Lung (tissue), 16 donors: ENCODE results near the gene PRKAG1. TPM values are rescaled to one million over a fixed set of nuclear protein-coding genes. Genes with fewer than 3 reads are reported as not detected.
"Not testable (repeated sequence)": the region's sequence is repeated elsewhere in the genome, so short reads cannot be mapped to it uniquely, and the experiment has no call there.

Experiments used
- ATAC-seq: fragments of 200-7000 bp; cut with Tn5 transposase; one replicate; pipeline ENCODE4 v1.9.1; 2020; ENCODE audit warnings: moderate number of reproducible peaks; ENCODE audit not compliant: insufficient read depth, low FRiP score
- DNase-seq, 3 donors: peaks; one replicate each; pipeline ENCODE4 v3.0.0-alpha.2; 2013 to 2017
- H3K27ac ChIP-seq, 2 donors: one replicate each; pipeline ENCODE4 v1.5.1; 2013; ENCODE audit warnings: mild to moderate bottlenecking in 2 of 2, moderate library complexity in 2 of 2, control low read depth in 1 of 2, inconsistent platforms in 1 of 2, low read depth in 1 of 2, low read length in 1 of 2
- H3K27me3 ChIP-seq, 3 donors: one replicate each; pipeline ENCODE4 v1.5.1; 2013; ENCODE audit warnings: low read length in 2 of 3; ENCODE audit not compliant: control insufficient read depth in 3 of 3, insufficient read depth in 3 of 3
- H3K36me3 ChIP-seq, 4 donors: one replicate each; pipeline ENCODE4 v1.5.1; 2013; ENCODE audit warnings: low read length in 4 of 4, mild to moderate bottlenecking in 1 of 4, moderate library complexity in 1 of 4; ENCODE audit not compliant: control insufficient read depth in 4 of 4, insufficient read depth in 4 of 4
- H3K4me1 ChIP-seq, 5 donors: one replicate each; pipeline ENCODE4 v1.5.1; 2013; ENCODE audit warnings: low read length in 5 of 5, mild to moderate bottlenecking in 2 of 5, moderate library complexity in 1 of 5; ENCODE audit not compliant: control insufficient read depth in 5 of 5, insufficient read depth in 5 of 5
- H3K4me3 ChIP-seq: one replicate; pipeline ENCODE4 v1.5.1; 2013; ENCODE audit warnings: mild to moderate bottlenecking, control low read depth, moderate library complexity
- H3K9ac ChIP-seq, 2 donors: one replicate each; pipeline ENCODE4 v1.5.1; 2013; ENCODE audit warnings: low read length in 2 of 2, control low read depth in 1 of 2; ENCODE audit not compliant: insufficient read depth in 1 of 2
- H3K9me3 ChIP-seq, 4 donors: one replicate each; pipeline ENCODE4 v1.5.1; 2013; ENCODE audit warnings: low read length in 3 of 4, mild to moderate bottlenecking in 1 of 4, moderate library complexity in 1 of 4; ENCODE audit not compliant: control insufficient read depth in 4 of 4, insufficient read depth in 3 of 4
- WGBS, 2 donors: extraction: QIAGEN DNeasy Blood & Tissue Kit; methylation state at CpG; one replicate each; pipeline ENCODE4 v1.1.7; 2013; 5-methylcytosine and 5-hydroxymethylcytosine counted together
- long read RNA-seq, 5 donors: transcript quantifications; one replicate each; lab custom pipeline, GENCODE V29; 2026
- polyA plus RNA-seq, 2 donors: library from polyadenylated mRNA; stranded (reverse); fragments of 200-250 nt; gene quantifications; one replicate each; pipeline ENCODE4 v1.2.1, GENCODE V29; 2013
- total RNA-seq, 2 donors: library from RNA; depleted of rRNA in 1 of 2; stranded (reverse); fragments of >200 nt in 1 of 2; gene quantifications; one replicate each; pipeline ENCODE4 v1.2.1, GENCODE V29; 2014 to 2021
- TF ChIP-seq, protein P1 (sequence below): IDR thresholded peaks from 2 replicates; pipeline ENCODE4 v1.5.1; 2012; ENCODE audit warnings: mild to moderate bottlenecking; ENCODE audit errors: control extremely low read depth, extremely low read depth
- donor health status: control.
- donor health status: control.
- donor health status: Bipolar disorder and iron deficiency.
- donor health status: healthy.
- donor health status: DM: yes; HTN: yes; CAD: no.

Gene PRKAG1
- total RNA-seq (10 to 100 TPM; 33.1 to 53.6 TPM), polyA plus RNA-seq (10 to 100 TPM; 45.7 to 54.5 TPM)
- long read RNA-seq, donor 1, transcript PRKAG1-206 (12 exons, 1,699 nt): major isoform, 9 of 13 reads
- long read RNA-seq, donor 1, partial matches to known transcripts: 0 of 13 reads
- long read RNA-seq, donor 1, other reads (novel, unspliced or antisense): 0 of 13 reads
- long read RNA-seq, donor 2, partial matches to known transcripts: 12 of 15 reads
- long read RNA-seq, donor 2, other reads (novel, unspliced or antisense): 0 of 15 reads
- long read RNA-seq, donor 3, partial matches to known transcripts: 0 of 5 reads
- long read RNA-seq, donor 3, other reads (novel, unspliced or antisense): 0 of 5 reads
- long read RNA-seq, donor 4, partial matches to known transcripts: 12 of 12 reads
- long read RNA-seq, donor 4, other reads (novel, unspliced or antisense): 0 of 12 reads
- long read RNA-seq, donor 5, transcript PRKAG1-219 (2 exons, 553 nt): minor isoform, 5 of 13 reads
- long read RNA-seq, donor 5, transcript PRKAG1-206 (12 exons, 1,699 nt): major isoform, 8 of 13 reads
- long read RNA-seq, donor 5, partial matches to known transcripts: 0 of 13 reads
- long read RNA-seq, donor 5, other reads (novel, unspliced or antisense): 0 of 13 reads

DNA sequence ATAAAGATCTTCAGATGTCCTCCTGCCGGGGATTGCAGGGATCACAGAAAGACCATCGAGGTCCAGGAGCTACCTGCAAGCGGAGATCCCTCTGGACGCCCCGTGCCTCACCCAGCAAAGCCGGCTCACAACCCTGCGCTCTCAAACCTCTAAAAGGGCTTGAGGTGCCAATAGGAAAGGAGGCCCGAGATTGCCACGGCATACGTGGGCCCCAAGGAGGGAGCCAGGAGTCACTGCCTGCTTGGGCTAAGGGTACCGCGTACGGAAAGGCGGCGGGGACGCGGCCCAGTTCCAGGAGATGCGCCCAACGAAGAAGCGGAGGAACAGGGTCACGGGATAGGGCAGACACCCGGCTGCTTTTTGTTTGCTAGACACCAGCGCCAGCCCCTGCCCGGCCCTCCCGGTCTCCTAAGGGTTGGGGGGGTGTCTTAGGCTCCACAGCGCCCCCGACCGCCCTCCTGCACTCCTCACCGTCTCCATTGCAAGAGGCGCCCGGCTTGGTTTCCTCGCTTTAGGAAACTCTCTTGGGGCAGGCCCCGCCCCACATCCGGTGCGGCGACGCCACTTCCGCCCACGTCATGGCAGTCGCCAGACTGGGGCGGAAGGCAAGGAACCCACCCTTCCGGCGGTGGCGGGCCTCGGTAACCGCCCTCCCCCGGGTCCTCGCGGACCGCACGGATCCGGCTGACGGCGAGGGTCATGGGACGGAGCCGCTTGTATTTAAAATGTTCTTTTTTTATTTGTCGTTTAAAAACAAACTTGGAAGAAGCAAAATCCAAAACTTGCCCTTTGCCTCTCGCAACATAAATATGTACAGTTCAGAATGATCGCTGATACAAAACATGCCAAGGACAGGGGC lies at the start of gene PRKAG1:
TSS of gene PRKAG1 (minus strand) at position 516 of the 859 bp plus-strand sequence. CDS start at position 480, 36 bp downstream.
- no peaks in the 10 kb centered on the region for H3K9me3 ChIP-seq
- peak within 1 kb of the TSS; percentile 91 to 94 for H3K27ac ChIP-seq
- peak within 1 kb of the TSS; percentile 64 for H3K4me3 ChIP-seq
- peak; percentile 98 to 99 (median 98) for DNase-seq
- TF ChIP-seq, protein P1, sequence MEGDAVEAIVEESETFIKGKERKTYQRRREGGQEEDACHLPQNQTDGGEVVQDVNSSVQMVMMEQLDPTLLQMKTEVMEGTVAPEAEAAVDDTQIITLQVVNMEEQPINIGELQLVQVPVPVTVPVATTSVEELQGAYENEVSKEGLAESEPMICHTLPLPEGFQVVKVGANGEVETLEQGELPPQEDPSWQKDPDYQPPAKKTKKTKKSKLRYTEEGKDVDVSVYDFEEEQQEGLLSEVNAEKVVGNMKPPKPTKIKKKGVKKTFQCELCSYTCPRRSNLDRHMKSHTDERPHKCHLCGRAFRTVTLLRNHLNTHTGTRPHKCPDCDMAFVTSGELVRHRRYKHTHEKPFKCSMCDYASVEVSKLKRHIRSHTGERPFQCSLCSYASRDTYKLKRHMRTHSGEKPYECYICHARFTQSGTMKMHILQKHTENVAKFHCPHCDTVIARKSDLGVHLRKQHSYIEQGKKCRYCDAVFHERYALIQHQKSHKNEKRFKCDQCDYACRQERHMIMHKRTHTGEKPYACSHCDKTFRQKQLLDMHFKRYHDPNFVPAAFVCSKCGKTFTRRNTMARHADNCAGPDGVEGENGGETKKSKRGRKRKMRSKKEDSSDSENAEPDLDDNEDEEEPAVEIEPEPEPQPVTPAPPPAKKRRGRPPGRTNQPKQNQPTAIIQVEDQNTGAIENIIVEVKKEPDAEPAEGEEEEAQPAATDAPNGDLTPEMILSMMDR: peak; percentile 18
- peaks cover 0 to 14% (median 4%) of the 10 kb centered on the region in 5 donors for H3K4me1 ChIP-seq
- H3K27me3 ChIP-seq: no peaks in the 10 kb centered on the region
- peak; percentile 95 for ATAC-seq
- peaks cover 12 to 24% (median 19%) of the 10 kb centered on the region in 4 donors for H3K36me3 ChIP-seq
- WGBS, 2 donors: 0% methylated on average over 56 to 59 of the region's 59 CpGs
- H3K9ac ChIP-seq: peak within 1 kb of the TSS; percentile 97 to 98

DNA sequence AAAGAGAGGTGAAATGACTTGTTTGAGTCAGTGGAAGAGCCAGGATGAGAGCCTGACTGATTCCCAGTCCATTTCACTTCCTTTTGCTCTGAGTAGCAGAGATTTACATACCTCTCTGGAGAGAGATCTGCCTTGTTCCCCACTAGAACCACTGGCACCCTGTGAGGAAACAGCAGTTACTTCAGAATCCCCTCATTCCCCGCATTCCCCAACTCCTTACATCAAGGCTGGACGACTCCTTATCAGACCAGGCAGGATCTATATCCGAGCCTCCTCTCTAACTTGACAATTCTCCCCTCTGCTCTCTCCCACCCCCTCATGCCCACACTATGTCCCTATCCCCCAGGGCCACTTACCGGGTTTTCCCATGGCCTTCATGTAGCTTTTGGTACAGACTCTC lies 47.5 kb upstream of the PRKAG1 start:
- ATAC-seq (no peak), DNase-seq (no peak)
- Histone ChIP-seq H3K9me3 (no peaks in the 10 kb centered on the region), H3K4me1 (peaks cover 0 to 21% (median 5%) of the 10 kb centered on the region in 5 donors), H3K27ac (no peak overlapping the region), H3K36me3 (no peaks in the 10 kb centered on the region), H3K4me3 (no peak overlapping the region), H3K27me3 (no peaks in the 10 kb centered on the region), H3K9ac (no peak overlapping the region)
- 75 to 86% methylated on average over 4 of the region's 4 CpGs for WGBS, 2 donors
- TF ChIP-seq, protein P1: no peak

DNA sequence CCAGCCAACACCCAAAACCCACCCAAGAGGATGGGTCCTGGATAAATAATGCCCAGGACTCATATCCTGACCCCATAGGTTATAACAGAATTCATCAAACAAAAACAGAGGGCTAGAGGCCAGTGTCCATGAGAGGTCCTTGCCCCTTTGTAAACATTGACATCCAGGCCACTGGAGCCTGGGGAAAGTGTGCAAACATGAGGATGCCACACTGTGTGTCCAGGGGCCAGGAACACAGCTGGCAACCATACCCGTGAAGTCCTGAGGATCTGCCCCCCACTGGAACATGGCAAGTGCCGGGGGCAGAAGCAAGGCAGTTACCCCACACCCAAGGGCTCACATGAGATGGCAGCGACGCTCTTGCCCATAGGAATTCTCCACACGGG lies 46.2 kb upstream of the PRKAG1 start:
- no peak for ATAC-seq
- Histone ChIP-seq H3K4me1 (peaks cover 0 to 17% (median 5%) of the 10 kb centered on the region in 5 donors), H3K36me3 (no peaks in the 10 kb centered on the region), H3K27ac (no peak overlapping the region), H3K4me3 (no peak overlapping the region), H3K9ac (no peak overlapping the region), H3K27me3 (no peaks in the 10 kb centered on the region), H3K9me3 (no peaks in the 10 kb centered on the region)
- no peak for DNase-seq
- WGBS, 2 donors: 94 to 95% methylated on average over 5 of the region's 5 CpGs
- TF ChIP-seq, protein P1: no peak

DNA sequence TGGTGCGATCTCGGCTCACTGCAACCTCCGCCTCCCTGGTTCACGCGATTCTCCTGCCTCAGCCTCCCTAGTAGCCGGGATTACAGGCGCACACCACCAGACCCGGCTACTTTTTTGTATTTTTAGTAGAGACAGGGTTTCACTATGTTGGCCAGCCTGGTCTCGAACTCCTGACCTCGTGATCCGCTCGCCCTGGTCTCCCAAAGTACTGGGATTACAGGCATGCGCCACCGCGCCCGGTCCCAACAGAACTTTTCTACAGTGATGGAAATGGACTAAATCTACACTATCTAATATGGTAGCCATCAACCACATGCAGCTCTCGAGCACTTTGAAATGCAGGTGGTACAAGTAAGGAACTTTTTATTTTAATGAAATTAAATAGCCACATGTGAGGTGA lies 43.3 kb upstream of the PRKAG1 start:
- ATAC-seq, H3K27me3 ChIP-seq, H3K27ac ChIP-seq, H3K9ac ChIP-seq, H3K36me3 ChIP-seq, DNase-seq, H3K4me3 ChIP-seq, H3K9me3 ChIP-seq: not testable (repeated sequence)
- peaks cover 5 to 32% (median 15%) of the 10 kb centered on the region in 5 donors for H3K4me1 ChIP-seq
- WGBS, 2 donors: 92 to 97% methylated on average over 17 of the region's 17 CpGs
